Endometrial microvascular endothelial cells (primary cell): ENCODE measurements around the gene ZBTB40. TPM values are rescaled to one million over a fixed set of nuclear protein-coding genes. Genes with fewer than 3 reads are reported as not detected.

Experiments
- in situ Hi-C: cut with HindIII; loops from 2 replicates; pipeline ENCODE4 v1.10.0; 2017; ENCODE audit warnings: low sequenced_read_pairs, low pct_unique_long_range_greater_than_20kb; ENCODE audit errors: inconsistent ontology term
- total RNA-seq: library from RNA; depleted of rRNA; stranded (reverse); fragments of >200 nt; gene quantifications from one replicate; pipeline ENCODE4 v1.2.3, GENCODE V29; 2015; ENCODE audit errors: inconsistent ontology term

ZBTB40 gene
- total RNA-seq, 1 donor from 2014 or later: 12.0 TPM

DNA sequence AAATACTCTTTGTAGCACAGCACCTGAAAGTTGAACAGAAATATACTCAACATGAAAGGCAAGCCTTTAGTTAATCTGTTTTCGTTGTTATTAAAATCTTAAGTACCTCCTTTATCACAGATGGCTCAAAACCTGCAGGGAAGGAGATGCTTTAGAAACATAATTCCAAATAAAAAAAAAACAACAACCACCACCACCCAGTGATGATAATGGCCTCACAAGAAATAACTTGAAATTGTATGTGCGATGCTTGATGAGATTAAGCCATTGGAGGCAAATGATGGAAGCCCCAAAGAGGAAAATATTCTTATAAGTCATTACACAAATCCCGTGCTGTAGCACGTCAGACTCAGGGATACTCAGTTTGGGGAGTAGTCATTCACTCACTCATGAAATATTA lies 24.9 kb upstream of the ZBTB40 start:
- in situ Hi-C loops: no loop called here

DNA sequence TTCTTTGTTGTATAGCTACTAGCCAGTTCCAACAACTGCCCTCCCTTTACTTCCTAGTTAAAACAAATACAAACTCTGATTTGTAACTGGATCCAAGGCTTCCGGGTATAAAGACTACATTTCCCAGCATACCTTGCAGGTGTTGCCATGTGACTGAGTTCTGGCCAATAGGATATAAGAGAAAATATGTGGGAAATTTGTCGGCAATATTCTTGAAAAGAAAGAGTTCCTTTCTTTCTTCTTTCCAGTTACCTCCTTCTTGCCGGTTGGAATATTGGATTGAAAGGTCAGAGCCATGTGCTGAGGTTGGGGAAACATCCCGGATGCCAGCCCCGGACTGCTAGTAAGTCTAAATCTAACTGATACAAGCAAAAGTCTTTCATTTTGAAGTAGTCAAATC lies 23.0 kb upstream of the ZBTB40 start:
- in situ Hi-C loops: no loop called here

GRCh38 chr1:22431965-22432364 lies 19.7 kb upstream of the ZBTB40 start:
- in situ Hi-C loops: no loop called here

- in situ Hi-C loops: no loop called here
Observed at GRCh38 chr1:22434717-22435116, 16.9 kb upstream of the ZBTB40 start.

- in situ Hi-C loops: no loop called here
Observed at GRCh38 chr1:22436948-22437347, 14.7 kb upstream of the ZBTB40 start.

- in situ Hi-C loops: no loop called here
Observed at GRCh38 chr1:22437573-22437972, 14.1 kb upstream of the ZBTB40 start.

GRCh38 chr1:22440582-22440981 lies 11.1 kb upstream of the ZBTB40 start:
- in situ Hi-C loops: no loop called here

DNA sequence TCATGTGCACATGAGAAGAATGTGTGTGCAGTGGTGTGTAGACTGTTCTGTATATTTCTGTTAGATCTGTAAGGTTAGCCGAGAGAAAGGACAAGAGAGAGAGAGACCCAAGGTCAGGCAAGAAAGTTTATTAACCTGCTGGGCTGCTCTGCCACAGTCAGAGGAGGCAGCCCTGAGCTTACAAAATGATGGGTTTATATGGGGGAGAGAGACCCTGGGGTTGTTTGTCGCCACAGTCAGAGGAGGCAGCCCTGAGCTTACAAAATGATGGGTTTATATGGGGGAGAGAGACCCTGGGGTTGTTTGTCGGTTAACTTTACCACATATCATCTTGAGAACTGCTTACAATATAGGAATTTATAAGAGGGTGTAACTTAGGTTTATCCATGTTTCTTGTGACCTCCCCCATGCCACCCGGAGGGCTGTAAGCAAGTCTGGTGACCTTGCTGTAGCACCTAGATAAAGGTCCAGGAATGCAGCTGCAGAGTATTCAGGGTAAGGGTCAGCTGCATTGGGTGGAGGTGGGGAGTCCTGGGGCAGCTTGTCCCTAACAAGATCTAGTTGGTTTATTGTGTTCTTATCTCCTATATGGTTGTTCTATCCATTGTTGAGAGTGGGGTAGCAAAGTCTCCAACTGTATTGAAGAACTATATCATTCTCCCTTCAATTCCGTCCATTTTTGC lies 9.3 kb upstream of the ZBTB40 start:
- in situ Hi-C loops: no loop called here

DNA sequence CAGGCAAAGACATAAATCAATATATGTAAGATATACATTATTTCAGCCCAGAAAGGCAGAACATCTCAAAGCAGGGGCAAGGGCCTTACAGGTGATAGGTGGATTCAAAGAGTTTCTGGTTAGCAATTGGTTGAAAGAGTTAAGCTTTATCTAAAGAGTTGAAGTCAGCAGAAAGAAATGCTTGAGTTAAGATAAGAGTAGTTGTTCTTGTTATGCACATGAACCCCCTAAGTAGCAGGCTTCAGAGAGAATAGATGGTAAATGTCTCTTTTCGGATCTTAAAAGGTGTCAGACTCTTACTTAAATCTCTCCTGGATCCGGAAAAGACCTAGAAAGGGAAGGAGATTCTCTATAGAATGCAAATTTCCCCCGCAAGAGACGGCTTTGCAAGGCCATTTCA lies 8.3 kb upstream of the ZBTB40 start:
- in situ Hi-C loops: no loop called here

GRCh38 chr1:22444856-22445255 lies 6.8 kb upstream of the ZBTB40 start:
- in situ Hi-C loops: no loop called here

- in situ Hi-C loops: no loop called here
Observed at GRCh38 chr1:22447621-22448111, 4.0 kb upstream of the ZBTB40 start.

DNA sequence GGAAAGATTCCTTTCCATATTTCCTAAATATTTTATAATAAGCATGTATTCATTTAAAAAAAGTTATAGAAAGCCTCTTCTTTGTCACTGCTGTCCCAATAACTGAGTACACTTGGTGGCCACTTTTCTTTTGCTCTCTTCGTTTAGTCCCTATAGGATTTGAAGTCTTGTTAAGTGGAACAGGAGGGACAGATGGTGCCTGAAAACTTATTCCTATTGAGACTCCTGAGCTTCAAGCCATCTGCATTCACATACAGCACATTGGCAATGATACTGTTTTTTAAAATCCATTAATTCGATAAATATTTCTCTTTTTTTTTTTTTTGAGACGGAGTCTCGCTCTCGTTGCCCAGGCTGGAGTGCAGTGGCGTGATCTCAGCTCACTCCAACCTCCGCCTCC lies 2.0 kb upstream of the ZBTB40 start:
- in situ Hi-C loops: no loop called here

- in situ Hi-C loops: no loop called here
Observed at GRCh38 chr1:22450351-22451021, 1.2 kb upstream of the ZBTB40 start.

DNA sequence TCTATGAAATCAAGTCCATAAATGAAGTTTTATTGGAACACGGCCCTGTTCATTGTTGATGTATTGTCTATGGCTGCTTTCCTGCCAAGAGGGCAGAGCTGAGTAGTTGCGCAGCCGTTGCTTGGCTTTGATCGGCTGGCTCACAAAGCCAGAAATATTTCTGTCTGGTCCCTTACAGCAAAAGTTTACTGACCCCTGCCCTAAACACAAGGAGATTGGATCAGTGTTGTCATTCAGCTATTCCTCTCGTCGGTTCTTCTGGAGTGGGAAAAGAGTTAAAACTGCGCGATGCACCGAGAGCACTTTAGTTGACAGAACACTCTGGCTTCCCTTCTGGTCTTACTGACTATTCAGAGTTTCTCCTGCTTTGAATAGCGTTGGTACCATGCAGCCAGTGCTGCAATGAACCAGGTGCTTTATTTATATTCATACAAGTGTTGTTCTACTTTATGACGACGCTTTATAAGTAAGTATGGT lies 868 bp downstream of the ZBTB40 start:
- in situ Hi-C loops: no loop called here

DNA sequence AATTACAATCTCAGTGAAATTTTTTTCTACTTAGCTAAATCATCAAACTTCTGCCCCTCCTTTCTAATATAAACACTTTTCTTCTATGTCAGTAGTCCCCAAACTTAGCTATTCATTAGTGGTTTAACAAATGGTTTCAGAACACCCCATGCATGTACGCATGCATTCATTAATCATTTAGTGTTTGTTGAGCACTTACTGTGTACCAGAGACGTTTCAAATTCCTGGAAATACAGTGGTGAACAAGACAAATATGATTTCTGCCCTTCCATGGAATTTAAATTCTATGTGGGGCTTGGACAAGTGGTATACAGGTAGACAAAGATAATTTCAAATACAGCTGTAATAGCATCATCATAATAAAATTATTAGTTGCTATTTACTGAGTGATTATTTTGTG lies 1.5 kb downstream of the ZBTB40 start:
- in situ Hi-C loops: no loop called here

DNA sequence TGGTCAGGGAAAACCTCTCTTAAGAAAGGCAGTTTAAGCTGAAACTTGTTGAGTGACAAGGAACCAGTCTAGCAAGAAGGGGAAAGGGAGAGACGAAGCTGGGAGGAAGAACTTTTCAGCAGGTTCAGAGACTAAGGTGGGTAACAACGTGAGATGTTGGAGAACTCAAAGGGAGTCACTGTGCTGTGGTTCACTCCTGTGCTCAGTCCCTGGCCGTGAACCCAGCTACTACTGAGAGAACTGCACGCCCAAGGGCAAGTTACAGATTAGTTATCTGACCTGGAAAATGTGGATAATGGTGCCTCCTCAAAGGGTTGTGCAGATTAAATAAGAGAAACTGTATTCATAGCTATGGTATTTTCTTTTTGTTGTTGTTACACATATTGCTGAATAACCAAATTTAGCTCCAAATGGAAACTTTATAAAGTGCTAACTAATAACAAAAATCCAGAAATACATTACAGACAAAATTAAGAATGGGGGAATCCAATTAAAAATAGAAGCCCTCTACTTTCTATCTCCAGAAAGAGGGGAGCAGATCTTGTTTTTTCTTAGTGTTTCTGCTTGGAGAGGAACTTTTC lies 2.9 kb downstream of the ZBTB40 start:
- in situ Hi-C loops: no loop called here

DNA sequence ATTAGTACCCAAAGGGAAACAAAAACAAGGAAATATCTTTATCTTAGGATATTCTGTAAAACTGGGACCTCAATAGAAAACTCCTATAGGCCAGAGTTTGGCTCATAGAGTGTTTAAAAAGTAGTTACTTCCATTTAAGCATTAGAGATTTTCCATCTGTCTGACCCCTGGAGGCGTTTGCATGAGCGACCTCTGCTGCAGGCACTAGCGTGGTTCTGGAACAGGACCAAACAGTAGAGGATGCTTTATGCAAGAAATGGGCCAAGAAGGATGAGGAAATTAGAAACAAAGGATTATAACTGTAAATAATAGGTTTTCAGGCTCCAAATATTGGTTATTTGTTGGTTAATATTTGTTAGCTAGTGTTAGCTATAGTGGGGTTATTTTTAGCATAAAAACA lies 5.7 kb downstream of the ZBTB40 start:
- in situ Hi-C loops: no loop called here

DNA sequence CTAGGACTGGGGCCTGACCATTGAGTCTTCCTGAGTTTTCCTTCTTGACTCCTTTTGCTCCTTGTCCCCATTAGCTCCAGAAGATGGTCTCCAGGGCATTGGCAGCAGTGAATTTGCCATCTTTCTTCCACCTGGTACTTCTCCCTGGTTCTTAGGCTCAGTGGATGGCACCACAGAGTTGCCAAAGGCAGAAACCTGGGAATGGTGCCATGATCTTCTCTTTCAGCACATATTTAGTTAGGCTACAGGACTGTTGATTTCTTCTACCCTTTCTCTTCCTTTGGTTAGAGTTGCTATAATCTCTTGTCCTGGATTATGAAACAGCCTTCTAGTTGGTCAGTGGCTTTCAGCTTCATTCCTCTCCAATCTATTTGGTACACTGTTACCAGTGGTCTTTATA lies 6.2 kb downstream of the ZBTB40 start:
- in situ Hi-C loops: no loop called here

- in situ Hi-C loops: no loop called here
Observed at GRCh38 chr1:22461100-22461499, 9.4 kb downstream of the ZBTB40 start.
